PC-9 (cell line): ENCODE results near the gene LAP3.

Experiments
- CTCF ChIP-seq: fragments of 200-600 bp; sonication (generic); conservative IDR thresholded peaks from 2 replicates; pipeline ENCODE4 v1.6.1; 2017; ENCODE audit warnings: mixed run types, antibody characterized with exemption, mild to moderate bottlenecking, moderate library complexity
- EZH2 ChIP-seq: fragments of 200-600 bp; sonication (generic); IDR thresholded peaks from 2 replicates; pipeline ENCODE4 v1.8.0; 2017; ENCODE audit warnings: antibody characterized with exemption, low read depth

DNA sequence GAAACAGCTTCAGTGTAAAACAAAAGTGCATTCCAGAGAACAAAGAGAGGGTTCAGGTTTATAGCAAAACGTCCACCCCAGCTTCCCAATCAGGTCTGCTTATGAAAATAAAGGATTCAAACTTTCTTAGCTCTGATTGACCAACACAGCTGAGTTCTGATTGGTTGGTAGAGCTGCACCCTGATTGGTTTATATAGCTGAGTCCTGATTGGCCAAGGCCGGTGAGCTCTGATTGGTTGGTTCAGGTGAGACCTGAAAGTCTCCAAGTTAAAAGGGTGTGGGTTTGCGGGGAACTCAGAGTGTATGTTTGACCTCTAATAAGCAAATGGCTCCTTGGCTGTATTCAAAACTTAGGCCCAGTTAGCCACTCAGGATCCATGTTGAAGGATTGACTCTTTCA lies 41.1 kb upstream of the LAP3 start:
- no peak for TF ChIP-seq CTCF
- TF ChIP-seq EZH2 = no peak
